ENCODE measurements around the gene NVL.

NVL gene

DNA sequence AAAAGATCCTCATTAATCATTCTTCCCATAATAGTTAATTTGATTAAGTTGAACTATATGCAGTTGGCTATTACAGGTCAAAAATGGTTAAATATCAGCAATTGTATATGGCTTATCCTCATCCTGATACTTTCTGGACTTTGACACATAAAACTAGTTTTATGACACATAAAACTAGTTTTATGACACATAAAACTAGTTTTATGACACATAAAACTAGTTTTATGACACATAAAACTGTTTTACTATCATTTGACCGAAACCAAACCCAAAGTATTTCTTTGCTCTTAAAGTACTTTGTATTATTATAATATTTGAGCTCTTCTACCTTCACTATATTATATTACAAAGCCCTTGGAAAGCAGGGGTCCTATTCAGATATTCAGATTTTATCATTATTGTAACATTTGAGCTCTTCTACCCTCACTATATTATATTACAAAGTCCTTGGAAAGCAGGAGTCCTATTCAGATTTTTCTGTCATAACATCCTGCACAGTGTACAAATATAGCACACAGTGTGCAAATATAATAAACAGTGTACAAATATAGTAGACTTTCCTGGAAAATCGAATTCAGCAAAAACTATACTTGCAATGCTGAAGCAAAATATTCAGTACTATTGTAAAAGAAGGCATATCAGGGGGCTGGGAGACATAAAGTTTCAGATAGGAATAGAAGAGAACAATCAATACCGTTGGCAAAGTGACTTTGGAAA, 53.0 kb downstream of the NVL start:
- DNase-seq = no peak

DNA sequence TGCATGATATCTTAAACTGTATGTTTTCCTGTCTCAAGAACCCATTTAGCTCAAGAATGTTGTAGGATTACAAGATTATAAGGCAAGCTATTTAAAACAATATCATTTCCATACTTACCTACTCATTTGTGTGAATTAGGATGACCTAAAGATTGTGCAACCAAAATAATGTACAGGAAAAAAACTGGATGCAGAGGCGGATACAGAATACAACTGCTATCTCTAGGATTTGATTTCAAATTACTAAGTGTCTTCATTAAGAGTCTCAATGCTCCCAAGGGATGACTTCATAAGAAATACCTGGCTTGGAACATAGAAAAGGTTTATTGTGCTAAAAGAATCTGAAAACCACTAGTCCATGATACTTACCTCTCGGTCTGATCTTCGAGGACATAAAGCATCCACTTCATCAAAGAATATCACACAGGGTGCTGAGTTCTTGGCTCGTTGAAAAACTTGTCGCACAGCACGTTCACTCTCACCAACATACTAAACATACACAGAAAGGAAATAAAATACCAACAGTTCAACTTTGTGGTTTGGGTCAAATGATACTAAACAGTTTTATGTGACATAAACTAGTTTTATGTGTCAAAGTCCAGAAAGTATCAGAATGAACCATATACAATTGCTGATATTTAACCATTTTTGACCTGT, 54.9 kb downstream of the NVL start:
- DNase-seq = no peak

DNA sequence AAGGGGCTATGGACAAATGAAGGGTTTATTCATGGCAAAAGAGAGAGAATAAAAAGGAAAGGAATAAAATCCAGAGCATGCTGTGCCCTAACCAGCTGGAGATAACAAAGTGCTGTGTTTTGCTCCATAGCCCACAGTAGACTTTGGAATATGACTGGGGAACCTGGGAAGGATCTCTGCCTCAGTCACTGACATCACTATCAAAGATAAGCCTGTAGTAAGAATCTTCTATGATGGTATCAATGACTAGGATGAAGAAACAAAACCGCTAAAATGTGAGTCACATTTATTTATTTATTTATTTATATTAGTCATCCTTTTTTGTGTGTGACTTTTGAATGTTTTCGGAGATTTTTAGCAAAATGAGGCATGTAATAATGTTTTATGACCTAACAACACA, 56.3 kb downstream of the NVL start:
- no peak for DNase-seq

DNA sequence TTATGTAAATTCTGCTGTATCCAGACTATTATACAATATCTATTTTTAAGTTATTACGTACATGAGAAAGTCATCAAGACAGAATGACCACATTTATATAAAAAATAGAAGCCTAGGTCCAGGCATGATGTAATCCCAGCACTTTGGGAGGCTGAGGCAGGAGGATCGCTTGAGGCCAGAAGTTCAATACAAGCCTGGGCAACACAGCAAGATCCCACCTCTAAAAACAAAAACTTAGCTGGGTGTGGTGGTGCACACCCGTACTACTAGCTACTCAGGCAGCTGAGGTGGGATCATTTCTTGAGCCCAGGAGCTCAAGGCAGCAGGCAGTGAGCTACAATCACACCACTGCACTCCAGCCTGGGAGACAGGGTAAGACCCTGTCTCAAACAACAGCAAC, 58.9 kb downstream of the NVL start:
- DNase-seq = no peak

DNA sequence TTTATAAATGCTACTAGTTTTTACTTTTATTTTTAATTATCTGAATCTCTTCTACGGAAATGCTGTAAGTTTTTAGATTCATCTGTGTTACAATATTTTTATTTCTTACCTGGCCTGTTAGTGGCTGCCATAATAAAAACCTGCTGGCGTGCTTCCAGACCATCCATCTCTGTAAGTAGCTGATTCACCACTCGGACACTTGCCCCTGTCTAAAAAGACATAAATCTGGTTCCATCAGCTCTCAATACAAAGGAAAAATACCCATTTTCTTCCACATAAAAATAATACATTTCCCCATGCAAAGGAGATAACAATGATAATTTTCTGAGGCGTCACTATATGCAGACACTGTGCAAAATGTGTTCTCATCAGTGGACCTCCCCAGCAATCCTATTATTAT, 62.0 kb downstream of the NVL start:
- DNase-seq = no peak

DNA sequence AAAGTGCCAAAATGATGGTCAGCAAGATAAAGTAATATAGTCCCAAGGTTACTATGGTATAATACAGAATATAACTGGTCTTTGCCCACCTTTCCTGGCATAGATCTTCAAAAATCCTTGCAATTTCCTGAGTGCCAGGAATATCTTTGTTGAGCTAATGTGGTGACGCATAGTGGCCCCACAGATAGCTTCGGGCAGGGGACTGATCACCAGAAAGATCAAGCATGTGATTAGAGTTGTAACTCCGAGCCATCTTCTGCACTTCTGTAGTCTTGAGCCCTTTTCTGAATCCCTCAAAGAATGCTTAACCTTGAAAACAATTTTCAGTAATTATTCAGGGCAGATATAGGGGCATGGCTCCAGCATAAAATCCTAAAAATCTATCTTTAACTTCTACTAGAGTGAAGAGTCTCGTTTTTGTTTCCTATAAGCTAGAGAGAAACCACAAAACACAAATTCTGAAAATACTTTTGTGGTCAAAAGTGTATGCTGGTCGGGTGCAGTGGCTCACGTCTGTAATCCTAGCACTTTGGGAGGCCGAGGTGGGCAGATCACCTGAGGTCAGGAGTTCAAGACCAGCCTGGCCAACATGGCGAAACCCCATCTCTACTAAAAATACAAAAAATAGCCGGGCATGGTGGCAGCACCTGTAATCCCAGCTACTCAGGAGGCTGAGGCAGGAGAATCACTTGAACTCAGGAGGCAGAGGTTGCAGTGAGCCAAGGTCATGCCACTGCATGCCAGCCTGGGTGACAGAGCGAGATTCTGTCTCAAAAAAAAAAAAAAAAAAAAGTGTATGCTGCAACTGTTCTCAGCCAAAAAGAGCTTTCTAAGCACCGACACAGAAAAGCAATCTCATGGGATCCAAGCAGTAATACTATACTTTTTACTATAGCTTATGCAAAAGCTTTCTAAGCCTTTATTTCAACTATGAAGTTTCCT, 62.8 kb downstream of the NVL start:
- DNase-seq = no peak

DNA sequence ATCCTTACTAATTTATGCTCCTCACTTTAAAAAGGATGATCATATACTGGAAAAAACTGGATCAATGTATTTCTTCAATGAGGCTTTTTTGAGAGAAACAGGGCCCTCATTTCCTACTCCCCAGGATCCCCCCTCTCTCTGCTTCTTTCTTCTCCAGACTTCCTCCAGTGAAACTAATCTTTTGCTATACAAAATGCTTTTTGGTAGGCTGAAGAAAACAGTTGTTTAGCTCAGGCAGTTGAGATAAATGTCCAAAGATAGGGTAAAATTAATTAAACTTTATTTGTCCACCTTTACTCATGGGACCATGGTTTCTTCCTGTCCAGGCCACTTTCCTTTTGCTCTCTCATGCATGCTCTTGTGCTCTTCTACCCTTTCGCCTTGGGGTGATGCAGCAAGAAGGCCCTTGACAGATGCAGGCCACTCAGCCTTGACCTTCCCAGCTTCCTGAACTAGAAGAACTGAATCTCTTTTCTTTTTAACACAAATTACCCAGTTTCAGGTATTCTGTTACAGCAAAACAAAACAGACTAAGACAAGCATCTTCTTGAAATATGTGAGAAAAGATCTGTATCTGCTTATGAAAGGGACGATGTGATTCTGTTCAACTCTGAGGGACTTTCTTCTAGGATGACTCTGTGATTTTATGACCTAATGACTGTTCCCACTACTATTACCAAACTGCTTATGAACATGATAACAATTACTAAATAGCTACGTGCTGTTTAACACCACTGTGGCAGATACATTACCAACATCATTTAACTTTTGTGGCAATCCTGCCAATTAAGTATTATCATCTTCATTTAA, 63.7 kb downstream of the NVL start:
- DNase-seq = no peak

DNA sequence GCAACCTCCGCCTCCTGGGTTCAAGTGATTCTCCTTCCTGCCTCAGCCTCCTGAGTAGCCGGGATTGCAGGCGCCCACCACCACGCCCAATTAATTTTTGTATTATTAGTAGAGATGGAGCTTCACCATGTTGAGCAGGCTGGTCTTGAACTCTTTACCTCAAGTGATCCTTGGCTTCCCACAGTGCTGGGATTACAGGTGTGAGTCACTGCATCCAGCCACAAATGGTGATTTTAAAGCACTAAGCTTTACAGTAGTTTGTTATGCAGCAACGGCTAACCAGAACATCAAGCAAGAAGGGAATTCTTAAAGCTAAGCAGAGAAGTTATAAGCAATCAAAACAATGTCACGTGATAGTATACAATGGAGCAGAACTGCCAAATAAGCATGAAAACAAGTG, 65.7 kb downstream of the NVL start:
- no peak for DNase-seq

DNA sequence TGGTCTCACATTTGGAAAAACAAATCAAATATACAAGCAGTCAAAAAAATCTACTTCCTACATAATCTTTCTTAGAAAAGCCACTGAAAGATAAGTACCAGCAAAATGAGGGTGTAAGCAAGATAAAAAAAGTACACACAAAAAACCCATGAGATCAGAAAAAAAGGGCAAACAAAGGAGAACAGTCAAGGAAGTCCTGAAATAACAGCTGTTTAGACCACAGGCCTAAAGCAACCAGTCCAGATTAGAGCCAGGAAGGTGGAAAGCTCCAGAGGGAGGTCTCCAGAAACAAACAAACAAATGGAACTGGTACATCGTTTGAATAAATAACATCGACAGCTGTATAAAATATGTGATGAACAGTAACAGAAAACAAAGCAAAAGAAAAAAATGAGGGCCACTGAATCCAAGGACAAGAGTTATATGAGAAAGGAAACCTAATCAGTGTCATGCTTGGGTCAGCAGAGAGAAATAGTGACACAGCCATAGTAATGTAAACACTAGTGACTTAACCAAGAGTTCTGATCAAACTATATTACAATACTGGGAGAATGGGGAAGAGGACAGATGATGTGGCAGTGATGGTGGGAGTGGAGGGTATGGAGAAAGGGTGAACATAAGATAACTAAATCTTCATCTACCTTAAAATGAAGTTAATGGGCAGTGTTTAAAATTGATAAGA, 67.5 kb downstream of the NVL start:
- no peak for DNase-seq

DNA sequence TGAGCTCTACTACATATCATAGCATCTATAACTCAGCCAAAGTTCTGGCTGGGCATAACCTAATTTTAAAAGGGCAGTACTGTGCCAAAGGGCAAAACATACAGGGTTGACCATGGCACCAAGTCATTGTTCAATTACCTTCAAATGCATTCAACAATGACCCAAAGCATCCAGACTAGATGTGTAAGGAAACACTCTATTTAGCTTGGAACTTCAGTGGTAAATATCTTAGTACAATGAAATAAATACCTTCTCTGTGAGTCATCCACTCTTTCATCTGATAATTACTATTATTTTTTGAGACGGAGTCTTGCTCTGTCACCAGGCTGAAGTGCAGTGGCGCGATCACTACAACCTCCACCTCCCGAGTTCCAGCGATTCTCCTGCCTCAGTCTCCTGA, 70.0 kb downstream of the NVL start:
- no peak for DNase-seq

DNA sequence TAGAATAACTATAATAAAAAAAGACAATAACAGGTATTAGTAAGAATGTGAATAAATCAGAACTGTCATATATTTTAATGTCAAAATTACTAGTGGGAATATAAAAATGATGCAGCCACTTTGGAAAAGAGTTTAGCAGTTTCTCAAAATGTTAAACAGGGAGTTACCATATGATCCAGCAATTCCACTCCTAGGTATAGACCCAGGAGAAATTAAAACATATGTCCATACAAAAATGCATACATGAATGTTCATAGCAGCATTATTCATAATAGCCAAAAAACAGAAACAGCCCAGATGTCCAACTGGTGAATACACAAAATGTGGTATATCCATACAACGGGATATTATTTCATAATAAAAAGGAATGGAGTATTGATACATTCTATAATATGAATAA, 71.6 kb downstream of the NVL start:
- no peak for DNase-seq

DNA sequence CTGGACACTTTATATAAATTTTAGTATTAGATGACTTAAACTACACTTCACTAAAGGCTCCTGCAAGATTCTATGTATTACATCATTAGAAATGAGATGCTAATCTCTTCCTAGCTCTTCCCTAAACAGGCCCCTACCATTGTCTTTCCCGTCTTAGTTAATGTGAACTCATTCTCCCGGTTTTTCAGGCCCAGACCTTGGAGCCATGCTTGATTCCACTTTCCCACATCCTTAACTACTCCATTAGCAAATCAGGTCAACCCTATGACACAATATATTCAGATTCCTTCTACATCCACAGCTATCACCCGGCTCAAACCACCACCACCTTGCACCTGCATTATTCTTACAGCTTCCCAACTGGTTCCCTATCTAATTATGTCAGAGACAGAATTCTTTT, 73.3 kb downstream of the NVL start:
- no peak for DNase-seq

DNA sequence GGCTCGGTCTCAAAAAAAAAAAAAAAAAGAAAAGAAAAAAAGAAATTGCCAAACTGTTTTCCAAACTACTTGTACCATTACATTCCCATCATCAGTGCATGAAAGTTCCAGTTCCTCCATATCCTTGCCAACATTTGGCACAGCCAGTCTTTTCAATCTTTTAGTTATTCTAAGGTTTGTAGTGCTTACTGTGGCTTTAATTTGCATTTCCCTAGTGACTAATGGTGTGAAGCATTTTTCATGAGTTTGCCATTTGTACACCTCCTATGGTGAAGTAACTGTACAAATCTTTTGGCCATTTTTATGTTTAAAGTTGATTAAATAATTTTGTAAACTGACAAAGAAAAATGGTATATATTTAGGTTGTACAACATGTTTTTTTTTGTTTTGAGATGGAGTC, 76.3 kb downstream of the NVL start:
- no peak for DNase-seq

DNA sequence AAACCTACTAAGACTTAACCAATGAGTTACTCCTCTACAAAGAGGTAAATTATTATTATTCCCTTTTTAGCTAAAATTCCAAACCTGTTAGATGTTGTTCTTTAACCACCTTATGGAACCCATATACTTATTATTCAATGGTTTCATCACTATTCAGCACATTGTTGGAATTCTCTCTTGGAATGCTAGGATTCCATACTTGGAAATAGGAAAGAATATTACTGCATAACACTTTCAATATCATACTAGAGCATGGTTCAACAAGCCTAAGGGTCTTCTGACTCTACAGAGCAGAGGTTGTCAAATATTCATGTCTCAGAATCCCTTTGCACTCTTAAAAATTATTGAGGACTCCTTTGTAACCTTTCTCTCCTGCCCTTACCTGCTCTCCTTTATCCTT, 77.5 kb downstream of the NVL start:
- DNase-seq = no peak

DNA sequence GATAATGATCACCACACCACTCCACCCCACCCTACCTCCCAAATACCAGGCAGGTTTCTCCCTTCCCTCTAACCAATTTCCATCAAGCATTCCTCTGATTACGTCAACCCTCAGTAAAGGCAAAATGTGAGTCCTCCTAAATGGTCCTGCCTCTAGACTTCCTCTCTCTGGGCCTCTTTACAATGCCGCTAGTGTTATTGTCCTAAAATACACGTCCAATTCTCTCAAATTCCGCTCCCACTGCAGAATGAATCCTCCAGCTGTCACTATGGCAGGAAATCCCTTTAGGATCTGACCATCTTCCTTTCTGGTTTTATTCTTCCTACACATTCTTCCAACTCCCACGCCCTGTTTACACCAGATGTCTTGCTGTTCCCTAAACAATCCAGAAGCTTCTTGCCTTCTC, 78.2 kb downstream of the NVL start:
- DNase-seq = no peak

DNA sequence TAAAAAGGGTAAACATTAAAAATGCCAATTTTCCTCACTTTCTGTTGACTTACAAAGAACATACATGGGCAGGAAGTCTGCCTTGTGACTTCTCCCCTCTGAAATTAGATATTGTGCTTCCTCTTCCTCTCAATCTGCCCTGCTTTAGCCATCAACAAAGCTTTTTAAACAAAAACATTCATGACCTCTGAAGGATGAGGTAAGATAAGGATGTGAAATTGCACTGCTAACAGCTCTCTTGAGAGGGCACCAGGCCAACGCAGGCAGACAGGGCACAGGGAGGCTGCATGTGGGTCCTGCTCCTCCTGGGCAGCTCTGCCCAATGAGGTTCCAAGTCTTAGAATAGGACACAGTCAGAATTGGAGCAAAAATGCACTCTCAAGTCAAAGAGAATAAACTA, 84.8 kb downstream of the NVL start:
- no peak for DNase-seq

DNA sequence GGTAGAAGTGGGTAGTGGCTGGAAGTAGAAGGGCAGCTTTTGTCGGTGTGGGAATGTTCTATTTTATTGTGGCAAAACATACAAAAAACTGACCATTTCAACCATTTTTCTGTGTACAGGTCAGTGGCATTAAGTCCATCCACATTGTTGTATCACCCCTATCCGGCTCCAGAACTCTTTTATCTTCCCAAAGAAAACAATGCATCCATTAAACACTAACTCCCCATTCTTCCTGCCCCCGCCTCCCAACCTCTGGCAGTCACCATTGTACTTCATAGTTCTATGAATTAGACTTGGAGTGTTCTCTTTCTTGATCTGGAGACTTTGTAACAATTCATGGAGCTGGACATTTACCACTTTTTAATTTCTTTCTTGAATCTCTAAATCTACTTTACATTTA, 91.2 kb downstream of the NVL start:
- no peak for DNase-seq

DNA sequence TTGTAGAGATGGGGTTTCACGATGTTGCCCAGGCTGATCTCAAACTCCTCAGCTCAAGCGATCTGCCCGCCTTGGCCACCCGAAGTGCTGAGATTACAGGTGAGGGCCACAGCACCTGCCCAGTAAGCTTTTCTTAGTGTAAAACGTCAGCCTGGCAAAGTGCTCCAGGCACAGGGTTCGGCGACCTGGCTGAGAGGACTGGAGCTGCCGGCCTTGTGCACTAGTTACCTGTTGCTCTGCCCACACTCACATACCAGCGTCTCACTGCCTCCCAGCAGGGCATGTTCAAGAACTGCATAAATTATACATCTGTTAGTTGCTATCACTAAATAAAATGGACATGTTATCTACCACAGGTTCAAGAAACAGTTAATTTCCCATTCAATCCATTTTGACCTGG, 91.8 kb downstream of the NVL start:
- no peak for DNase-seq

DNA sequence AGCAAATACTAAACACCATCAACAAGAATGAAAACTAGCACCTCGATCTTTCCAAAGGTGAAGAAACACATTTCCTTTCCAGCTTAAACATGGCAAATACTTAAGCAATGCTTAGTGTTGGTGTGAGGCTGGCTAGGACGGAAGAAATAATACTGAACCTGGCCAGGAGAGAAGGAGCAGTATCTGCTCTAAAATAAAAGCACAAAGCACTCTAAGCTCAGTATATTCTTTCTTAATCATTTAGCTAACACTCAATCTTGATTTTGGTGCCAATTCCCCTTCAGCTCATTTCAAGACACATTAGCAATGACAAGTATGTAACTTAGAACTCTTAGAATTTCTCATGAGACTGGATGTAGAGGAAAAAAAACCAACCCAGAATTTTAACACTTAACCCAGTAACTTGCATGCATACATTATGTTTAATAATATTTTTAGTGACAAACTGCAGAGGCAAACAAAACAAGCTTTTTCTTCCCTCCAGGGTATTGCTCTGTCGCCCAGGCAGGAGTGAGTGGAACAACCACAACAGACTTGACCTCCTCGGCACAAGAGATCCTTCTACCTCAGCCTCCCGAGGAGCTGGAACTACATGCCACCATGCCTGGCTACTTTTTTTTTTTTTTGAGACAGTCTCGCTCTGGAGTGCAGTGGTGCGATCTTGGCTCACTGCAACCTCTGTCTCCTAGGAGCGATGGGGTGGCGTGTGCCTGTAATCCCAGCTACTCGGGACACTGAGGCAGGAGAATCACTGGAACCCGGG, 92.7 kb downstream of the NVL start:
- DNase-seq = no peak

DNA sequence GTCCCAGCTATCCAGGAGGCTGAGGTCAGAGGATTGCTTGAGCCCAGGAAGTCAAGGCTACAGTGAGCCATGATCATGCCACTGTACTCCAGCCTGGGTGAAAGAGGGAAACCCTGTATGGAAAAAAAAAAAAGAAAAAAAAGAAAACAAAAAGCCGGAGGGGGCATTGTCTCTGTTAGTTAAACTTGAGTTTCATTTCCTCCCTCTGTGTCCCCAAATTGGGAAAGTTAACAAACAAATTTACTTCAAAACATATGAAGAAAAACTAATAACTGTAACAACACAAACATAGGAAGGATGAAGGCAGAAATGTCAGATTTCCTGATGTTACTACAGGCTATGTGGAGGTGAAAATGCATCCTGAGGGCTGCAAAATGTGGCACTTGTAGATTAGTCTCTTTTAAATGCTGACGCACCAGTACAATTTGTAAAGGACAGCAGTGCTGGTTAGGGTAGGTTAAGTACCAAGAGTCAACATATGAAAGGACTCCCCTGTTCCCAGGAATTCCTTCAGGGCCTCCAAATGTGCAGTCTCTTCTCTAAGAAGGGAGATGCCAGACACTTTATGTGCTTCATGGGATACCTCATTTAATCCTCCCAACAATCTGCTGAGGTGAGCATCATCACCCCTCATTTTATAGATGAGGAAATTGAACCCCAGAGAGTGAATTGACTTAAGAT, 94.0 kb downstream of the NVL start:
- DNase-seq = no peak

DNA sequence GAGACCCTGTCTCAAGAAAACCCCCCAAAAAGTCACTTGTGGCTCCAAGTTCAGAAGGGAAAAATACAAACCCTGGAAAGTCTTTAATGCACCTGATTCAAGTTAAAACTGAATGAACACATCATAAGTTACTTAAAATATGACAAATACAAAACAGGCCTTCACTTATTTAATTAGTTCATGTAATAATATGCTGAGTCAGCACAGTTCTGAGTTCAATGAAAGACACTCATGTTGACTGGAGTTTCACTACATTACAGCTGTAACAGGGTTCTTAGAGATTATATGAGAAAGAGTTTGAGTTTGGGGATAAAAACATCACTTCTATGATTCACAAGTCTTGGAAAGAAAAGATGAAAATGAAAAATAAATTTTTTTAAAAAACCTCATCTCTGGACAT, 96.0 kb downstream of the NVL start:
- DNase-seq = no peak
